CD4-positive, alpha-beta T cell treated with Interleukin-15 for 1 hour (primary cell): ENCODE data around the gene MBD1.
"Not testable (repeated sequence)": the region's sequence is repeated elsewhere in the genome, so short reads cannot be mapped to it uniquely, and the experiment has no call there.

Source experiments
- DNase-seq: peaks from one replicate; pipeline ENCODE4 v3.0.0-alpha.2; 2020

Gene MBD1

GRCh38 chr18:50281295-50281971, at the start of gene MBD1:
Gene MBD1, minus strand, starts transcription at chr18:50281523. Its CDS starts 1,531 bp downstream, at chr18:50279992.
- peak; percentile 99 for DNase-seq

GRCh38 chr18:50330176-50330575, 48.9 kb upstream of the MBD1 start:
- no peak for DNase-seq

DNA sequence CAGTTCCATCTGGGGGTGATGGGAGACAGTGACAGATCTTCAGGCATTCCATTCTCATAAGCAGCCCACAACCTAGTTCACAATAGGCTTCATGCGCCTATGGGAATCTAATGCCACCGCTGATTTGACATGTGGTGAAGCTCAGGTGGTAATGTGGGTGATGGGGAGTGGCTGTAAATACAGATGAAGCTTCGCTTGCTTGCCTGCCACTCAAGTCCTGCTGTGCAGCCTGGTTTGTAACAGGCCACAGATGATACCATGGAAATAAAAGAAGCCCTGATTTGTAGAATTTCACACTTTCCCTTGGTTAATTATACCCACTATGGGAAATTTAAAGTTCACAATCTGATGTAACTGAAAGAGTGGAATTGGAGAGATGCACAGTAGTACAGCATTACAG, 46.7 kb upstream of the MBD1 start:
- no peak for DNase-seq

DNA sequence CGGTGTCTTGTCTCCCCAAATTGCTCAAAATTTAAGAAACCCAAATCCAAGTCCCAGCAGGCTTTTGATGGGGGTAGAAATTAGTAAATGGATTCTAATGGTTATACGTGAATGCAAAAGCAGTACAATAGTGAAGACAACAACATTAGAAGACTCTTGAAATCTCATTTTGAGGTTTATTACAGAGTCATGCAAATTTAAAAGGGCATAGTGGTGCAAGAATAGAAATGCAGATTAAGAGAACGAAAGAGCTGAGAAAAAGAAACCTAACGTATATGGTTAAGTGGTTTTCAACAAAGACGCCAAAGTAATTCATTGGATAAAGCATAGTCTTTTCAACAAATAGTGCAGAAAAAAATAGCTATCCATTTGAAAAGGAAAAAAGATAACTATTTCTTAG, 39.4 kb upstream of the MBD1 start:
- DNase-seq = no peak

DNA sequence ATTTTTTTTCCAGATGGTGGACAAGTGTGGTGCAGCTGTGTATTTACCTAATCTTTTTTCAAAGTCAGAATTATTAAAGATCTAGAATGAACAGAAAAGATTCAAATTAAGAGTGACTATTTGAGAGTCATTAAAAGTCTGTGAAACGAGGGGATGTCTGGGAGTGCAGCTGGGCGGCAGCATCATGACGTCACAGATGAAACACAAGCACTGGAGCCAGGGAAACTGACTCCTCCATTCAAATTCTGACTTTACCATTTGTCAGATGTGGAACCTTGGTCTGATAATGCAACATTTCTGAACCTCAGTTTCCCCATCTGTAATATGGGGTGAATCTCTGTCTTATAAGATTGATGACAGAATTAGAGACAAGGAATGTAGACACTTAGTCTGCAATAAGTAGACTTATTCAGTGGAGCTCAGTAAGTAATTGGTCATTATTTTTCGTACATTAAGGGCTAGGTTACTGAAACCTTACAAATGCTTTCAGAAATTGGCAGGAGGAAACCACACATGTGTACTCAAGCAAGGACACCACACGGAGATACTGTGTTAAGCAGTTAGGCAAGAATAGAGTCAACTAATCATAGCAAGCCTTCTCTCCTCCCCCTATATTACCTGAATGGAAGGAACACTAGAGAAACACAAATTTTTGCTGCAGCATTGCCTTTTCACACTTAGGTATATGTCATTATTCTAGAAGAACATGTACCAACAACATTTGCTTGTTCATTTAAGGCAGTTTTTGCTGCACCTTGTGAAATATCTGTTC, 34.0 kb upstream of the MBD1 start:
- DNase-seq = no peak

DNA sequence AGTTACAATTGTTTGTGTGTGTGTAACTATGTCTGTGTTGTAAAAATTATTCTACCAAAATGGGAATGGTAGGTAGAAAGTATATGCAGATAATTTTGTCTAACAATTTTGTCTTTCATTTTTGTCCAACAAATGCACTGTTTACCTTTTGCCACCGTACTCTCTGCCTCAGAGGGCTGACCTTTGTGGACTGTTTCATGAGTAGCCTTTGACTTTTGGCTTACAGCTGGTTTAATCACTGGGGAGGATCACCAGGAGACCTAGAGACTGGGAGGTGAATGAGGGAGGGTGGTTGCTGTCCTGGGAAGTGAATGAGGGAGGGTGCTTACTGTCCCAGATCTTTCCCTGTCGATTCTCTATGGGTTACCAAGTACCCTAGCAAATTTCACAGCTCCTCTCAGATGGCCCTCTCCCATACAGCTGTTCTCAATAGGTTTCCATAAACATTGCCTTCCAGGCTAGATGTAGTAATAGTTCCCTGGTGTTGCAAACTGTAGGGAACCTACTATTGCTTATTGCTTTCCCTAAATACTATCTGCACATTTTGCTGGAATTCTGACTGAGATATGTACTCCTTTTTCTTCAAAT, 32.6 kb upstream of the MBD1 start:
- DNase-seq = no peak

DNA sequence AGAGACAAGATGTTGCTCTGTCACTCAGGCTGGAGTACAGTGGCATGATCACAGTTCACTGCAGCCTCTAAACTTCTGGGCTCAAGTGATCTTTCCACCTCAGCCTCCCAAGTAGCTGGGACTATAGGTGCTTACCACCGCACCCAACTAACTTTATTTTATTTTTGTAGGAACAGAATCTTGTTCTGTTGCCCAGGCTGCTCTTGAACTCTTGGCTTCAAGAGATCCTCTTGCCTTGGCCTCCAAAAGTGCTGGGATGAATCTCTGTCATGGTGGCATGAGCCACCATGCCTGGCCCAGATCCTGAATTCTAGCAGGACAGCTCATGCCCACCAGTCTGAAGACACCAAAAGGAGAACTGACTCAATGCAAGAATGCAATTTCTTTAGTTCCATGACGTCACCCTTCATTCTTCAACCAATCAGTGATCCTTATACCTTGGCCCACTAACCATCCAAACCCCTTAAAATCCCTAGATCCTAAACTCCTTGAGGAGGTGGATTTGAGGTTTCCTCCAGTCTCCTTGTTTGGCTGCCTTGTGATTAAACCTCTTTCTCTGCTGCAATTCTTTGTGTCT, 31.8 kb upstream of the MBD1 start:
- DNase-seq = no peak

- no peak for DNase-seq
Measured at GRCh38 chr18:50312296-50313030, 31.1 kb upstream of the MBD1 start.

DNA sequence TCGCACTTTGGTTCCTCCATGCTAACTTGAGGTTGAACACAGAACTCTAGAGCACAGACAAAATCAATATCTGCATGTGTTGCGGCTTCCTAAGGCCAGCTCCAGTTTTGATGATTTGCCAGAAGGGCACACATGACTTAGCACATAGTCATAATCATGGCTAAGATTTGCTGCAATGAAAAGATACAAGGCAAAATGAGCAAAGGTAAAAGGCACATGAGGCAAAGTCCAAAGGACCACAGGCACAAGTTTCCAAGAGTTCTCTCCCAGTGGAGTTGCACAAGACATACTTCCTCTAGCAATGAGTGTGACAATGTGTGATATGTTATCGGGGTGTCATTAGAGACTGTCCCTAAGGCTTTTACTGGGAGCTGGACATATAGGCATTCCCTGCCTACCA, 30.3 kb upstream of the MBD1 start:
- no peak for DNase-seq

DNA sequence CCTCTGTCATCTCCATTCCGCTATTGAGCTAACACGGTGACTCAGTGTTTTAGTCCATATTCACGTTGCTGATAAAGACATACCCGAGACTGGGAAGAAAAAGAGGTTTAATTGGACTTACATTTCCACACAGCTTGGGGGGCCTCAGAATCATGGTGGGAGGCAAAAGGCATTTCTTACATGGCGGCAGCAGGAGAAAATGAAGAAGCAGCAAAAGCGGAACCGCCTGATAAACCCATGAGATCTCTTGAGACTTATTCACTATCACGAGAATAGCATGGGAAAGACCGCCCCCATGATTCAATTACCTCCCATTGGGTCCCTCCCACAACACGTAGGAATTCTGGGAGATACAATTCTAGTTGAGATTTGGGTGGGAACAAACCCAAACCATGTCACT, 28.8 kb upstream of the MBD1 start:
- no peak for DNase-seq

DNA sequence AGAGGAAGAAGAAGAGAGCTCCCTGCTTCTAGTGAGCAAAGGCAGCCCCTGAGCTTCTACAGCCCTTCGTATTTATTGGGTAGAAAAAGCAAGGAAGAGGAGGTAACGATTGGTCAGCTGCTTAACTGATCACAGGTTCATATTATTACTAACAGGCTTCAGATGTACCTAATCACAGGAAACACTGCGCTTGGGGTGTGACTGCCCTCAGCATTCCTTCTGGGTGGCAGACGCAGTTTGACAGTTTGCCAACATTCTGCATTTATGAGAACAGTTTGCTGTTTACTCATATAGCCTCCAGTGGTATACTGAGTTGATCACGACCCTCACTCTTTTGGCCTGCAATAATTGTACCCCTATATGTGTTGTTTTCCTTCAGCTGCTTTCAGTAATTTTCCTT, 27.5 kb upstream of the MBD1 start:
- not testable (repeated sequence) for DNase-seq

- peak; percentile 93 for DNase-seq
Measured at GRCh38 chr18:50307738-50308470, 26.6 kb upstream of the MBD1 start.

- no peak for DNase-seq
Measured at GRCh38 chr18:50307400-50307737, 26.0 kb upstream of the MBD1 start.

DNA sequence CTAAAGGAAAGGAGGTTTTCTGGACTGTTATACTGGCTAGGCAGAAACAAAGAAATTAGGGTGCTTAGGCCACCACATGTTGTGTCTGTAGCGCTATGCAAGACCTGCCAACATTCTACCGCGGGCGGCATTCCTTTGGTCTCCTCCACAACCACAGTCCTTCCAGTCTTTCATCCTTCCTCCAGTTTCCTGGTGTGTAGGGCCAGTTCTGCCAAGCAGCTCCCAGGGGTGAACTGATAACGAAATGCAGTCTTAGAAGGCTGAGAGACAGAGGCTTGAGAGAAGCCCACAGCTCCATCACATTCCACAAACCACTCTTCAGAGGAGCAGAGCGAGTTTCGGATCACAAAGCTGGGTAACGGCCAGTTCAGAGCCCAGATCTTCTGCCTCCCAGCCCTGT, 25.6 kb upstream of the MBD1 start:
- no peak for DNase-seq

GRCh38 chr18:50301074-50301473, 19.8 kb upstream of the MBD1 start:
- no peak for DNase-seq

DNA sequence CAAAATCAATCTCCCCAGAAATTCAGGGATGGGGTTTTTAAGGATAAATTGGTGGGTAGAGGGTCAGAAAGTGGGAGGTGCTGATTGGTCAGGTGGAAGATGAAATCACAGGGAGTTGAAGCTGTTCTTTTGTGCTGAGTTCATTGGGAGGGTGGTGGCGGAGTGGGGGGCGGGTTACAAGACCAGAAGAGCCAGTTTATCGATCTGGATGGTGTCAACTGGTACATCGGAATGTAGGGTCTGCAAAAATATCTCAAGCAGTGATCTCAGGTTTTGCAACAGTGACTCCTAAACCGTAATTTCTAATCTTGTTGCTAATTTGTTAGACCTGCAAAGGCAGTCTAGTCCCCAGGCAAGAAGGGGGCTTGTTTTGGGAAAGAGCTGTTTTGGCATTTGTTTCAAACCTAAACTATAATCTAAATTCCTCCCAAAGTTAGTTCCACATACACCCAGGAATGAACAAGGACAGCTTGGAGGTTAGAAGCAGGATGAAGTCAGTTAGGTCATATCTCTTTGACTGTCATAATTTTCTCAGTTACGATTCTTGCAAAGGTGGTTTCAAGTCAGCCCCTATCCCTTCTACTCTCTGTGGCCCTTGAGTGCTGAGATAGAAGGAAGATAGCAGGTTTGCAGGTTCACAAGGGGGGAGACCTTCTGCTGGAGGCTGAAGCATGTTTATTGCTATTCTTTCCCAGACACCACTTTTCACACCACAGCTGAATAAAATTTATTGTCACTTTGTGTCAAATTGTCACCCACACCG, 18.5 kb upstream of the MBD1 start:
- no peak for DNase-seq

GRCh38 chr18:50298443-50299284, 17.3 kb upstream of the MBD1 start:
- DNase-seq = no peak

DNA sequence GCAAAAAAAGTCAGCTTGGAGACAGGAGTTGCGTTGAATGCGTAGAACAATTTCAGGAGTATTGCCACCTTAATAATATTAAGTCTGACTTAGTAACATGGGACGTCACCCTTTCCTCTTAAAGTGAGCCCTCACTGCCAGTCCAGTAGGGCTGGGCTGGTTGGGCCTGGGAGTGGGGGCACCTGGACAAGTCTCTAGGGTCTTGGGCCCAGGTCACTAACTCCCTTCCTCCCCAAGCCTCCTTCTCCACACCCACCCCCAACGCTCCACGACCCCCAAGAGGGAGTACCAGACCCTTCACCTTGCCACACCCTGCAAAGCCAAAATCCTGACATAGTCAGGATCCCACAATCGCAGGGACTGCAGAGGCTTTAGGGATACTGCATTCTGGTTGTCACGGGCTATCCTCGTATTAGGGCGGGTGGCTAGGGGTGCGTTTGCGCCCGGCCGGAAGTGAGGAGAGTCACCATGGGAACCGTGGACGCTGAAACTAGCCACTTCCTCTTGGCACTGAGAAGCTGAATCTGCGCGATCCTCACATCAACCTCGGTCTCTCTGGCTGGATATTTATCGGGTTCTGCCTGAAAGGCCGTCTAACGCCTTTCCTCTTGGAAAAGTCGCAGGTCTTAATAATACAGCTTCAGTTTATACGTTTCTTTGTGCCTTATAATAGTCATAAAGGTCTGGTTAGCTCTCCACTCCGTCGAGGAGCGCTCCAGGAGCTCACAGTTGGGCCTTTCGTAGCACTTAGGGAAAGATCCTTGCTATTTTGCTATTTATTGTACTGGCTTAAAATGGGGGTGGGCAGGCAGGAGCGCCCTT, 16.5 kb upstream of the MBD1 start:
- DNase-seq = peak; percentile 83

DNA sequence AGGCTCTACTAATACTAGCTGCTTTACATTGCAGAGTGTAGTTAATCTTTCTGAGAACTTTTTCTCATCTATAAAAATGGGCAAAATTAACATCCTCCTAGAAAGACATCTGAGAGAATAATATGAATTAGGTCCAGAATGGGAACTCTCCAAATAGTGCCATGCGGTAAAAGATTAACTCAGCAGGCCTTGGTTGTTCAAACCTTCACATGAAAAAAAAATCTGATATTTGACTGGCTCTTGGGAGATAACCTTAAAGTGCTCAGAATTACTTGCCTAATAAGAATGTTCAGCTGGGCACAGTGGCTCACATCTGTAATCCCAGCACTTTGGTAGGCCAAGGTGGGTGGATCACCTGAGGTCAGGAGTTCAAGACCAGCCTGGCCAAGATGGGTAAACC, 11.7 kb upstream of the MBD1 start:
- no peak for DNase-seq

GRCh38 chr18:50289108-50289443, 7.8 kb upstream of the MBD1 start:
- DNase-seq = no peak
